Hepatocyte (in vitro differentiated cells): ENCODE data around the gene FOXL1.

Experiments used
- CTCF ChIP-seq: fragments of 200-600 bp; sonication (generic); IDR thresholded peaks from 2 replicates; pipeline ENCODE4 v1.5.1; 2016; ENCODE audit warnings: antibody characterized with exemption, mild to moderate bottlenecking; ENCODE audit not compliant: poor library complexity
- EZH2 ChIP-seq: fragments of 200-600 bp; sonication (generic); IDR thresholded peaks from 2 replicates; pipeline ENCODE4 v1.6.1; 2016; ENCODE audit warnings: antibody characterized with exemption, mild to moderate bottlenecking, borderline replicate concordance
- EZH2phosphoT487 ChIP-seq: fragments of 200-600 bp; sonication (generic); IDR thresholded peaks from one replicate; pipeline ENCODE4 v1.6.1; 2018; ENCODE audit warnings: antibody characterized with exemption, mild to moderate bottlenecking, low read depth, moderate library complexity; ENCODE audit not compliant: unreplicated experiment, severe bottlenecking

- TF ChIP-seq EZH2phosphoT487: no peak
- TF ChIP-seq CTCF: no peak
- TF ChIP-seq EZH2: no peak
These were observed 36.4 kb downstream of the FOXL1 start for GRCh38 chr16:86614699-86615098.
